Prostate gland (tissue), 2 donors: ENCODE results near the gene FARP1. TPM values are rescaled to one million over a fixed set of nuclear protein-coding genes. Genes with fewer than 3 reads are reported as not detected.

Experiments
- DNase-seq: peaks from one replicate; pipeline ENCODE4 v3.0.0-alpha.2; 2019; ENCODE audit warnings: low spot score
- H3K27ac ChIP-seq, 2 donors: fragments of 200-600 bp; sonication (generic); 2 replicates each; pipeline ENCODE4 v1.5.1; 2017 to 2019
- H3K27me3 ChIP-seq: fragments of 200-600 bp; sonication (generic); replicated peaks from 2 replicates; pipeline ENCODE4 v1.5.1; 2019; ENCODE audit not compliant: insufficient read depth
- H3K36me3 ChIP-seq, 2 donors: fragments of 200-600 bp; sonication (generic); 1 replicate in 1 of 2; 2 replicates in 1 of 2; pipeline versions ENCODE4 v1.5.1 to v1.8.1; 2017 to 2019
- H3K4me1 ChIP-seq: fragments of 200-600 bp; sonication (generic); replicated peaks from 2 replicates; pipeline ENCODE4 v1.5.1; 2019
- H3K4me3 ChIP-seq, 2 donors: fragments of 200-600 bp; sonication (generic); 2 replicates each; pipeline ENCODE4 v1.5.1; 2017 to 2019
- H3K9me3 ChIP-seq: fragments of 200-600 bp; sonication (generic); 2 replicates; pipeline ENCODE4 v1.5.1; 2017
- CTCF ChIP-seq, 4 experiments: fragments of 200-600 bp in 2 of 4; fragments of 450-650 bp in 2 of 4; sonication (generic) in 2 of 4; IDR thresholded peaks; 1 replicate in 3 of 4; 2 replicates in 1 of 4; pipeline ENCODE4 v1.5.1; 2016 to 2019; ENCODE audit warnings: antibody characterized with exemption in 4 of 4, mild to moderate bottlenecking in 2 of 4, moderate library complexity in 2 of 4
- POLR2A ChIP-seq: fragments of 450-650 bp; IDR thresholded peaks from one replicate; pipeline ENCODE4 v1.6.1; 2016; ENCODE audit warnings: antibody characterized with exemption, mild to moderate bottlenecking
- POLR2AphosphoS5 ChIP-seq: sonication (generic); formaldehyde crosslinking; IDR thresholded peaks from one replicate; pipeline ENCODE4 v1.6.1; 2017; ENCODE audit warnings: antibody characterized with exemption
- WGBS: methylation state at CpG from one replicate; pipeline ENCODE4 v1.1.5; 2018; 5-methylcytosine and 5-hydroxymethylcytosine counted together
- intact Hi-C: fragments of 100-400 bp; cut with DNase I; formaldehyde crosslinking; loops from one replicate; pipeline ENCODE4 v1.14.2; 2022
- total RNA-seq, 2 donors: library from RNA; depleted of rRNA; stranded (reverse); fragments of >200 nt; gene quantifications; one replicate each; pipeline ENCODE4 v1.1.0, GENCODE V29; 2016

FARP1 gene
- total RNA-seq, 2 donors from 2014 or later, result 70.6 to 77.5 TPM

- H3K27me3 ChIP-seq, result no peaks in the 10 kb centered on the region
- peak; percentile 29 for DNase-seq
- WGBS, result 18% methylated on average over 9 of the region's 9 CpGs
- H3K4me1 ChIP-seq, result peaks cover 24% of the 10 kb centered on the region
- TF ChIP-seq CTCF (IDR thresholded peaks at IDR 0.05), result no peak
- TF ChIP-seq POLR2AphosphoS5, result no peak
- no peak for TF ChIP-seq POLR2A
- intact Hi-C loops, result no loop called here
- H3K27ac ChIP-seq, result peak overlapping the region; percentile 60 to 71
- no peak overlapping the region for H3K4me3 ChIP-seq
- no peaks in the 10 kb centered on the region for H3K9me3 ChIP-seq
- no peaks in the 10 kb centered on the region for H3K36me3 ChIP-seq
Measured at GRCh38 chr13:98173431-98174152, 30.7 kb downstream of the FARP1 start.

DNA sequence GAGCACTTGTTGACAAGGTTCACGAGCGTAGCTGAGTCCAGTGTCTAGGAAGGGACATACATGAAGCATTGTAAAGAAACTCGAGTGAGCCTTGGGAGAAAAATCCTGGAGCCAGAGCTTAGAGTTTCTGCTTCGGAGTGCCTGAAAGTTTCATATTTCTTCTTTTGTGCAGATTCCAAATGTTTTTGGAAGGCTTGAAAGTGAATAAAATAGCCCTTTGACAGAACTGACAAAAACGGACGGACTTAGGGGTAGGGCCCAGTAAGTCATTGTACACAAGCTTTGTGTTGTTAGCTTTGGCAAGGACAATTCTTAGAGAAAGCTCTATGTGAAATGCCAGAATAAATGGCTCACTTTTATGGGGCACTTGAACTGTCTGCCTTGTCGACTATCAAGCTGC lies 31.4 kb downstream of the FARP1 start:
- Histone ChIP-seq H3K27ac (peak overlapping the region; percentile 60 to 71), H3K27me3 (no peaks in the 10 kb centered on the region), H3K36me3 (no peaks in the 10 kb centered on the region), H3K4me3 (no peak overlapping the region), H3K9me3 (no peaks in the 10 kb centered on the region), H3K4me1 (peaks cover 24% of the 10 kb centered on the region)
- WGBS, result 10% methylated on average over 7 of the region's 7 CpGs
- TF ChIP-seq POLR2AphosphoS5, result peak; percentile 41
- TF ChIP-seq POLR2A, result no peak
- TF ChIP-seq CTCF (IDR thresholded peaks at IDR 0.05), result no peak
- intact Hi-C loops, result no loop called here
- DNase-seq, result no peak

GRCh38 chr13:98175043-98175442 lies 32.1 kb downstream of the FARP1 start:
- Histone ChIP-seq H3K36me3 (no peaks in the 10 kb centered on the region), H3K27ac (peak overlapping the region; percentile 60 to 71), H3K4me1 (peaks cover 24% of the 10 kb centered on the region), H3K4me3 (no peak overlapping the region), H3K9me3 (no peaks in the 10 kb centered on the region), H3K27me3 (no peaks in the 10 kb centered on the region)
- 27% methylated on average over 3 of the region's 3 CpGs for WGBS
- TF ChIP-seq CTCF (IDR thresholded peaks at IDR 0.05) (no peak), POLR2A (no peak), POLR2AphosphoS5 (no peak)
- intact Hi-C loops, result no loop called here
- DNase-seq, result no peak

GRCh38 chr13:98175823-98176222 lies 32.9 kb downstream of the FARP1 start:
- intact Hi-C loops, result no loop called here
- no peak for DNase-seq
- Histone ChIP-seq H3K4me3 (no peak overlapping the region), H3K4me1 (peaks cover 24% of the 10 kb centered on the region), H3K9me3 (no peaks in the 10 kb centered on the region), H3K27ac (no peak overlapping the region), H3K27me3 (no peaks in the 10 kb centered on the region), H3K36me3 (no peaks in the 10 kb centered on the region)
- WGBS, result 34% methylated on average over 3 of the region's 3 CpGs
- TF ChIP-seq POLR2A (no peak), POLR2AphosphoS5 (no peak), CTCF (IDR thresholded peaks at IDR 0.05) (no peak)
